Mucosa of rectum (tissue), 2 donors: Measurements from ENCODE around the gene SETD1A.

Source experiments
- H3K27ac ChIP-seq, 2 donors: one replicate each; pipeline ENCODE4 v1.7.0; 2013; ENCODE audit warnings: inconsistent platforms in 2 of 2, low read depth in 2 of 2, low read length in 2 of 2
- H3K27me3 ChIP-seq, 2 donors: one replicate each; pipeline ENCODE4 v1.7.0; 2013; ENCODE audit warnings: low read length in 2 of 2; ENCODE audit not compliant: control insufficient read depth in 2 of 2, insufficient read depth in 2 of 2
- H3K36me3 ChIP-seq, 2 donors: one replicate each; pipeline ENCODE4 v1.7.0; 2013; ENCODE audit warnings: low read length in 2 of 2; ENCODE audit not compliant: control insufficient read depth in 2 of 2, insufficient read depth in 2 of 2
- H3K4me1 ChIP-seq, 2 donors: one replicate each; pipeline ENCODE4 v1.7.0; 2013; ENCODE audit warnings: low read length in 2 of 2, mild to moderate bottlenecking in 1 of 2; ENCODE audit not compliant: control insufficient read depth in 2 of 2, insufficient read depth in 2 of 2
- H3K4me3 ChIP-seq, 2 donors: one replicate each; pipeline ENCODE4 v1.7.0; 2013; ENCODE audit warnings: low read length in 2 of 2
- H3K9ac ChIP-seq, 2 donors: one replicate each; pipeline ENCODE4 v1.7.0; 2013; ENCODE audit warnings: low read length in 2 of 2, low read depth in 1 of 2, mild to moderate bottlenecking in 1 of 2
- H3K9me3 ChIP-seq, 2 donors: one replicate each; pipeline ENCODE4 v1.7.0; 2013; ENCODE audit warnings: low read length in 2 of 2; ENCODE audit not compliant: control insufficient read depth in 2 of 2
- donor health status: healthy.
- donor health status: Normal muscosa, but diverticular disease.

The SETD1A gene

GRCh38 chr16:31032736-31033708 is 75.5 kb downstream of the SETD1A start, which contains the start of gene STX4:
STX4 (plus strand) TSS chr16:31033558; CDS start chr16:31033806, 248 bp downstream.
- H3K36me3 ChIP-seq, result peaks cover 10 to 24% of the 10 kb centered on the region in 2 donors
- no peaks in the 10 kb centered on the region for H3K27me3 ChIP-seq
- H3K4me1 ChIP-seq, result peaks cover 12 to 18% of the 10 kb centered on the region in 2 donors
- no peaks in the 10 kb centered on the region for H3K9me3 ChIP-seq
- H3K9ac ChIP-seq, result peak within 1 kb of the TSS; percentile 89 to 93
- H3K4me3 ChIP-seq, result peak within 1 kb of the TSS; percentile 98 to 99
- H3K27ac ChIP-seq, result peak within 1 kb of the TSS; percentile 93 to 95

GRCh38 chr16:31033709-31034492 is 76.3 kb downstream of the SETD1A start:
- Histone ChIP-seq H3K36me3 (peaks cover 19 to 33% of the 10 kb centered on the region in 2 donors), H3K27ac (peak overlapping the region; percentile 93 to 95), H3K27me3 (no peaks in the 10 kb centered on the region), H3K9ac (peak overlapping the region; percentile 89 to 93), H3K4me1 (peaks cover 12 to 18% of the 10 kb centered on the region in 2 donors), H3K9me3 (no peaks in the 10 kb centered on the region), H3K4me3 (peak overlapping the region; percentile 98 to 99)
